GM18870 (cell line): Measurements from ENCODE around the gene CLASRP.

ENCODE experiments used
- ATAC-seq: cut with Tn5 transposase; IDR thresholded peaks from one replicate; pipeline ENCODE4 v1.9.1; 2021; ENCODE audit warnings: moderate library complexity; ENCODE audit not compliant: unreplicated experiment

The CLASRP gene

GRCh38 chr19:45059258-45059965 is 20.6 kb downstream of the CLASRP start:
- ATAC-seq, result no peak

- ATAC-seq, result no peak
Observed at GRCh38 chr19:45061965-45062364, 23.1 kb downstream of the CLASRP start.

GRCh38 chr19:45063851-45064801 is 25.3 kb downstream of the CLASRP start:
- no peak for ATAC-seq

GRCh38 chr19:45066921-45067661 is 28.2 kb downstream of the CLASRP start:
- no peak for ATAC-seq

- no peak for ATAC-seq
Observed at GRCh38 chr19:45068041-45068440, 29.2 kb downstream of the CLASRP start.

GRCh38 chr19:45069056-45069455 is 30.2 kb downstream of the CLASRP start:
- ATAC-seq, result no peak

- no peak for ATAC-seq
Observed at GRCh38 chr19:45070214-45070613, 31.4 kb downstream of the CLASRP start.

GRCh38 chr19:45070861-45071544 is 32.2 kb downstream of the CLASRP start:
- no peak for ATAC-seq

- no peak for ATAC-seq
Observed at GRCh38 chr19:45071545-45071938, 32.7 kb downstream of the CLASRP start.

GRCh38 chr19:45071969-45072790 is 33.3 kb downstream of the CLASRP start:
- ATAC-seq, result no peak

GRCh38 chr19:45074744-45075300 is 36.0 kb downstream of the CLASRP start:
- ATAC-seq, result no peak

- ATAC-seq, result peak; percentile 39
Observed at GRCh38 chr19:45075301-45076028, 36.6 kb downstream of the CLASRP start.

GRCh38 chr19:45076029-45076850 is 37.4 kb downstream of the CLASRP start, which contains the start of gene ZNF296:
TSS of gene ZNF296 (minus strand) at chr19:45076478. CDS start at chr19:45076373, 105 bp downstream.
- ATAC-seq, result no peak

GRCh38 chr19:45076851-45077730 is 38.2 kb downstream of the CLASRP start:
- ATAC-seq, result no peak

GRCh38 chr19:45078390-45079062 is 39.7 kb downstream of the CLASRP start:
- no peak for ATAC-seq
